K562 (cell line): ENCODE data around the gene ST6GALNAC6. TPM values are rescaled to one million over a fixed set of nuclear protein-coding genes. Genes with fewer than 3 reads are reported as not detected.

Source experiments
- CBFA2T2 ChIP-seq: fragments of 450-650 bp; conservative IDR thresholded peaks from 2 replicates; pipeline ENCODE4 v1.6.1; 2017; ENCODE audit warnings: mild to moderate bottlenecking
- CHCHD3 ChIP-seq: fragments of 250-450 bp; sonication (Bioruptor Pico); IDR thresholded peaks from 2 replicates; pipeline ENCODE4 v2.1.2; 2022; ENCODE audit warnings: mild to moderate bottlenecking
- CSDE1 ChIP-seq, 2 experiments: fragments of 450-650 bp; IDR thresholded peaks; 2 replicates each; pipeline ENCODE4 v1.6.1; 2016; ENCODE audit warnings: mild to moderate bottlenecking in 1 of 2
- ELK3 ChIP-seq: fragments of 450-650 bp; formaldehyde crosslinking; IDR thresholded peaks from 2 replicates; pipeline ENCODE4 v1.4.0; 2020; ENCODE audit warnings: mild to moderate bottlenecking
- FOXJ3 ChIP-seq: sonication (generic); formaldehyde crosslinking; IDR thresholded peaks from 2 replicates; pipeline ENCODE4 v1.4.0; 2020; ENCODE audit warnings: mild to moderate bottlenecking, missing genetic modification reagents
- IRF2 ChIP-seq: sonication (generic); formaldehyde crosslinking; IDR thresholded peaks from 2 replicates; pipeline ENCODE4 v1.8.1; 2022; ENCODE audit warnings: mild to moderate bottlenecking, missing genetic modification reagents
- MYC ChIP-seq, 2 experiments: fragments of 250-450 bp in 1 of 2; sonication (Bioruptor Pico) in 1 of 2; IDR thresholded peaks; 2 replicates each; pipeline versions ENCODE4 v1.5.1 to v1.6.1; 2012 to 2021; ENCODE audit warnings: low read depth in 2 of 2, borderline replicate concordance in 1 of 2, improper control_type of control experiment in 1 of 2, low read length in 1 of 2, mild to moderate bottlenecking in 1 of 2, moderate library complexity in 1 of 2
- NEUROD1 ChIP-seq: fragments of 150-350 bp; IDR thresholded peaks from 2 replicates; pipeline ENCODE4 v1.6.1; 2014; ENCODE audit warnings: borderline replicate concordance, low read length, low read depth; ENCODE audit not compliant: partially characterized antibody
- PHTF2 ChIP-seq: fragments of 250-450 bp; sonication (Bioruptor Pico); IDR thresholded peaks from 2 replicates; pipeline ENCODE4 v1.5.0; 2021; ENCODE audit warnings: mild to moderate bottlenecking
- POLR2A ChIP-seq: fragments of 450-650 bp; conservative IDR thresholded peaks from 2 replicates; pipeline ENCODE4 v1.6.1; 2016
- RBM14 ChIP-seq: fragments of 200-400 bp; formaldehyde crosslinking; IDR thresholded peaks from 2 replicates; pipeline ENCODE4 v1.6.1; 2018; ENCODE audit warnings: low read depth, mild to moderate bottlenecking, low read length, moderate library complexity, borderline replicate concordance; ENCODE audit not compliant: insufficient read depth
- RFX7 ChIP-seq: fragments of 250-450 bp; sonication (Bioruptor Pico); IDR thresholded peaks from 2 replicates; pipeline ENCODE4 v1.5.1; 2021; ENCODE audit warnings: mild to moderate bottlenecking
- SMAD4 ChIP-seq: fragments of 250-450 bp; sonication (Bioruptor Pico); conservative IDR thresholded peaks from 2 replicates; pipeline ENCODE4 v1.8.0; 2021; ENCODE audit warnings: inconsistent platforms, mild to moderate bottlenecking, moderate library complexity
- TAL1 ChIP-seq: fragments of 450-650 bp; IDR thresholded peaks from 2 replicates; pipeline ENCODE4 v1.6.1; 2016; ENCODE audit warnings: mild to moderate bottlenecking
- WHSC1 ChIP-seq: IDR thresholded peaks from one replicate; pipeline ENCODE4 v1.6.1; 2012; ENCODE audit warnings: low read length, control low read depth, inconsistent platforms
- YY1 ChIP-seq, 3 experiments: IDR thresholded peaks; 2 replicates each; pipeline ENCODE4 v1.6.1; 2011; ENCODE audit warnings: low read length in 2 of 3, mild to moderate bottlenecking in 2 of 3, moderate library complexity in 2 of 3, borderline replicate concordance in 1 of 3, control low read depth in 1 of 3, low read depth in 1 of 3; ENCODE audit not compliant: insufficient read depth in 3 of 3, insufficient replicate concordance in 2 of 3, control insufficient read depth in 1 of 3, insufficient read length in 1 of 3; ENCODE audit errors: extremely low read depth in 1 of 3
- ZKSCAN8 ChIP-seq: fragments of 200-800 bp; sonication (Bioruptor generic); IDR thresholded peaks from 2 replicates; pipeline ENCODE4 v1.6.1; 2016; ENCODE audit warnings: missing genetic modification characterization, missing compliant biosample characterization
- ZNF277 ChIP-seq: fragments of 250-450 bp; sonication (Bioruptor Pico); IDR thresholded peaks from 2 replicates; pipeline ENCODE4 v1.8.0; 2022; ENCODE audit warnings: inconsistent platforms, mild to moderate bottlenecking, moderate library complexity, borderline replicate concordance
- ZNF445 ChIP-seq: fragments of 250-450 bp; sonication (Bioruptor Pico); IDR thresholded peaks from 2 replicates; pipeline ENCODE4 v1.4.0; 2020; ENCODE audit warnings: low read depth, mild to moderate bottlenecking, moderate library complexity
- polyA plus RNA-seq, 8 experiments: library from polyadenylated mRNA; depleted of rRNA in 4 of 8; stranded (reverse) in 5 of 8; unstranded in 3 of 8; fragments of >200 nt; fragmentation: Nextera tagmentation in 2 of 8; fragmentation: Illumina TruSeq in 1 of 8; extraction: Ambion mirVana in 2 of 8; extraction: Trizol in 1 of 8; gene quantifications; 2 replicates each; pipeline versions ENCODE4 v1.2.1 to v1.2.3, GENCODE V29; 2011 to 2014; ENCODE audit warnings: inconsistent platforms in 1 of 8, missing spikeins in 1 of 8
- total RNA-seq, 7 experiments: library from RNA; depleted of rRNA in 6 of 7; stranded (reverse); fragments of >200 nt in 6 of 7; fragmentation: Illumina TruSeq in 2 of 7; extraction: Trizol in 2 of 7; gene quantifications; 2 replicates each; pipeline versions ENCODE4 v1.2.1 to v1.2.3, GENCODE V29; 2011 to 2021; ENCODE audit warnings: low replicate concordance in 1 of 7

ST6GALNAC6 gene
- total and polyA plus RNA-seq, 9 of the 15 experiments (the other 6 are each of a cell fraction or from before 2014, with no cell fraction given), result 0.13 to 23.0 (median 14.5) TPM

- TF ChIP-seq TAL1 (peak; percentile 76), RFX7 (CRISPR knock-in tag) (no peak), PHTF2 (CRISPR knock-in tag) (peak; percentile 33; the same call in 1 of the 2 replicates), ELK3 (no peak), ZNF445 (CRISPR knock-in tag) (no peak), WHSC1 (no peak), CBFA2T2 (peak; percentile 71), POLR2A (peak; percentile 62), CSDE1 (IDR thresholded peaks at IDR 0.05) (no peak), RBM14 (no peak), ZNF277 (CRISPR knock-in tag) (no peak), MYC (IDR thresholded peaks at IDR 0.05; ENCODE audit: low read depth, low read length) (peak; percentile 97), MYC (CRISPR knock-in tag; IDR thresholded peaks at IDR 0.05; ENCODE audit: borderline replicate concordance, low read depth) (peak; percentile 75; the same call in 1 of the 2 replicates), CHCHD3 (no peak), SMAD4 (CRISPR knock-in tag) (peak; percentile 99), ZKSCAN8 (CRISPR knock-in tag) (peak; percentile 71; the same call in 1 of the 2 replicates), YY1 (IDR thresholded peaks at IDR 0.05; ENCODE audit: borderline replicate concordance in 1 of 3, control insufficient read depth in 1 of 3, extremely low read depth in 1 of 3, insufficient read depth in 3 of 3, insufficient read length in 1 of 3, insufficient replicate concordance in 2 of 3, low read depth in 1 of 3, low read length in 2 of 3) (peak in 1 of 3 experiments; percentile 12), FOXJ3 (no peak), IRF2 (CRISPR knock-in tag) (no peak), NEUROD1 (no peak)
These were observed 37.1 kb downstream of the ST6GALNAC6 start (continued) for GRCh38 chr9:127862075-127863011.
